Astrocyte (in vitro differentiated cells and primary cell): Measurements from ENCODE around the gene NFS1.

Experiments used
- EZH2 ChIP-seq: IDR thresholded peaks from 2 replicates; pipeline ENCODE4 v1.6.1; 2012; ENCODE audit warnings: mild to moderate bottlenecking, low read length, inconsistent platforms; ENCODE audit not compliant: insufficient read depth
- TF ChIP-seq, protein P1 (sequence below): IDR thresholded peaks from 2 replicates; pipeline ENCODE4 v1.5.1; 2011; ENCODE audit warnings: low read depth, mild to moderate bottlenecking, inconsistent platforms, low read length, moderate library complexity; ENCODE audit not compliant: insufficient read depth

GRCh38 chr20:35681960-35682359, 17.2 kb downstream of the NFS1 start:
- TF ChIP-seq, protein P1, sequence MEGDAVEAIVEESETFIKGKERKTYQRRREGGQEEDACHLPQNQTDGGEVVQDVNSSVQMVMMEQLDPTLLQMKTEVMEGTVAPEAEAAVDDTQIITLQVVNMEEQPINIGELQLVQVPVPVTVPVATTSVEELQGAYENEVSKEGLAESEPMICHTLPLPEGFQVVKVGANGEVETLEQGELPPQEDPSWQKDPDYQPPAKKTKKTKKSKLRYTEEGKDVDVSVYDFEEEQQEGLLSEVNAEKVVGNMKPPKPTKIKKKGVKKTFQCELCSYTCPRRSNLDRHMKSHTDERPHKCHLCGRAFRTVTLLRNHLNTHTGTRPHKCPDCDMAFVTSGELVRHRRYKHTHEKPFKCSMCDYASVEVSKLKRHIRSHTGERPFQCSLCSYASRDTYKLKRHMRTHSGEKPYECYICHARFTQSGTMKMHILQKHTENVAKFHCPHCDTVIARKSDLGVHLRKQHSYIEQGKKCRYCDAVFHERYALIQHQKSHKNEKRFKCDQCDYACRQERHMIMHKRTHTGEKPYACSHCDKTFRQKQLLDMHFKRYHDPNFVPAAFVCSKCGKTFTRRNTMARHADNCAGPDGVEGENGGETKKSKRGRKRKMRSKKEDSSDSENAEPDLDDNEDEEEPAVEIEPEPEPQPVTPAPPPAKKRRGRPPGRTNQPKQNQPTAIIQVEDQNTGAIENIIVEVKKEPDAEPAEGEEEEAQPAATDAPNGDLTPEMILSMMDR: no peak
- TF ChIP-seq EZH2: no peak
